H9 (cell line): Measurements from ENCODE around the gene MRPS35. TPM values are rescaled to one million over a fixed set of nuclear protein-coding genes. Genes with fewer than 3 reads are reported as not detected.

Experiments used
- DNase-seq: peaks from one replicate; pipeline ENCODE4 v3.0.0-alpha.2; 2017
- H2AFZ ChIP-seq: one replicate; pipeline ENCODE4 v1.6.1; 2013; ENCODE audit warnings: mild to moderate bottlenecking, low read length, control low read depth, moderate library complexity
- H2AK5ac ChIP-seq: 2 replicates; pipeline ENCODE4 v1.6.1; 2013; ENCODE audit warnings: low read length, control low read depth, mixed read lengths; ENCODE audit not compliant: insufficient read length
- H2BK120ac ChIP-seq: one replicate; pipeline ENCODE4 v1.6.1; 2013; ENCODE audit warnings: low read depth, mild to moderate bottlenecking, low read length, control low read depth, inconsistent platforms; ENCODE audit not compliant: poor library complexity, severe bottlenecking
- H2BK12ac ChIP-seq: 2 replicates; pipeline ENCODE4 v1.6.1; 2013; ENCODE audit warnings: low read length, control low read depth, mixed read lengths, low read depth; ENCODE audit not compliant: insufficient read length
- H2BK15ac ChIP-seq: 2 replicates; pipeline ENCODE4 v1.6.1; 2013; ENCODE audit warnings: low read depth, low read length, control low read depth
- H2BK20ac ChIP-seq: one replicate; pipeline ENCODE4 v1.6.1; 2013; ENCODE audit warnings: low read depth, mild to moderate bottlenecking, low read length, control low read depth, inconsistent platforms; ENCODE audit not compliant: poor library complexity, severe bottlenecking
- H2BK5ac ChIP-seq: 2 replicates; pipeline ENCODE4 v1.6.1; 2013; ENCODE audit warnings: low read length, control low read depth, mixed read lengths; ENCODE audit not compliant: insufficient read length
- H3K14ac ChIP-seq: 2 replicates; pipeline ENCODE4 v1.6.1; 2013; ENCODE audit warnings: low read length, control low read depth; ENCODE audit not compliant: insufficient read depth
- H3K18ac ChIP-seq: 2 replicates; pipeline ENCODE4 v1.6.1; 2013; ENCODE audit warnings: low read depth, mild to moderate bottlenecking, mixed read lengths, low read length, control low read depth; ENCODE audit not compliant: insufficient read length
- H3K23ac ChIP-seq: 2 replicates; pipeline ENCODE4 v1.6.1; 2013; ENCODE audit warnings: low read length, control low read depth, mixed read lengths, low read depth; ENCODE audit not compliant: insufficient read length
- H3K23me2 ChIP-seq: 2 replicates; pipeline ENCODE4 v1.6.1; 2013; ENCODE audit warnings: low read depth, mild to moderate bottlenecking, mixed read lengths, low read length, control low read depth; ENCODE audit not compliant: insufficient read length, poor library complexity, severe bottlenecking
- H3K27ac ChIP-seq: 2 replicates; pipeline ENCODE4 v1.5.1; 2013; ENCODE audit warnings: low read length, control low read depth, mixed read lengths, low read depth; ENCODE audit not compliant: insufficient read length
- H3K27me3 ChIP-seq: 2 replicates; pipeline ENCODE4 v1.6.1; 2013; ENCODE audit warnings: low read length, control low read depth, inconsistent platforms; ENCODE audit not compliant: insufficient read depth
- H3K4ac ChIP-seq: 2 replicates; pipeline ENCODE4 v1.6.1; 2013; ENCODE audit warnings: low read depth, mild to moderate bottlenecking, control low read depth, inconsistent platforms, low read length, moderate library complexity
- H3K4me1 ChIP-seq: 2 replicates; pipeline ENCODE4 v1.6.1; 2013; ENCODE audit warnings: low read length, control low read depth, inconsistent platforms; ENCODE audit not compliant: insufficient read depth
- H3K4me2 ChIP-seq: 2 replicates; pipeline ENCODE4 v1.6.1; 2013; ENCODE audit warnings: low read length, control low read depth, mixed read lengths; ENCODE audit not compliant: insufficient read length, insufficient read depth
- H3K56ac ChIP-seq: 2 replicates; pipeline ENCODE4 v1.6.1; 2013; ENCODE audit warnings: low read depth, mild to moderate bottlenecking, mixed read lengths, low read length, control low read depth; ENCODE audit not compliant: insufficient read length
- H3K79me1 ChIP-seq: 2 replicates; pipeline ENCODE4 v1.6.1; 2013; ENCODE audit warnings: low read depth, mild to moderate bottlenecking, moderate library complexity, low read length, control low read depth, inconsistent platforms; ENCODE audit not compliant: insufficient read depth, poor library complexity, severe bottlenecking
- H3K79me2 ChIP-seq: 2 replicates; pipeline ENCODE4 v1.6.1; 2013; ENCODE audit warnings: low read length, control low read depth, inconsistent platforms; ENCODE audit not compliant: insufficient read depth
- H3K9ac ChIP-seq: 2 replicates; pipeline ENCODE4 v1.6.1; 2013; ENCODE audit warnings: low read length, control low read depth, mixed read lengths; ENCODE audit not compliant: insufficient read length; ENCODE audit errors: extremely low read depth
- H3K9me3 ChIP-seq: one replicate; pipeline ENCODE4 v1.6.1; 2013; ENCODE audit warnings: low read depth, low read length, inconsistent platforms; ENCODE audit not compliant: control insufficient read depth
- H3T11ph ChIP-seq: one replicate; pipeline ENCODE4 v1.6.1; 2013; ENCODE audit warnings: mild to moderate bottlenecking, low read length, control low read depth, inconsistent platforms
- H4K20me1 ChIP-seq: one replicate; pipeline ENCODE4 v1.6.1; 2013; ENCODE audit not compliant: control insufficient read depth, insufficient read length, insufficient read depth
- H4K5ac ChIP-seq: 2 replicates; pipeline ENCODE4 v1.6.1; 2013; ENCODE audit warnings: low read depth, mild to moderate bottlenecking, mixed read lengths, low read length, control low read depth; ENCODE audit not compliant: insufficient read length
- H4K8ac ChIP-seq: replicated peaks from 2 replicates; pipeline ENCODE4 v1.6.1; 2013; ENCODE audit warnings: low read length, control low read depth, mixed read lengths, low read depth; ENCODE audit not compliant: insufficient read length
- H4K91ac ChIP-seq: 2 replicates; pipeline ENCODE4 v1.6.1; 2013; ENCODE audit warnings: low read depth, mild to moderate bottlenecking, moderate library complexity, mixed read lengths, low read length, control low read depth; ENCODE audit not compliant: insufficient read length
- H3K27ac Mint-ChIP-seq, 3 experiments: 2 replicates in 2 of 3; 3 replicates in 1 of 3; pipeline ENCODE4 v1.8.0; 2020 to 2021; ENCODE audit warnings: mixed read lengths in 3 of 3, mild to moderate bottlenecking in 1 of 3, moderate library complexity in 1 of 3
- H3K27me3 Mint-ChIP-seq: 2 replicates; pipeline ENCODE4 v1.8.0; 2021; ENCODE audit warnings: low read depth, mild to moderate bottlenecking, moderate library complexity, mixed read lengths
- H3K36me3 Mint-ChIP-seq, 3 experiments: 2 replicates in 2 of 3; 3 replicates in 1 of 3; pipeline ENCODE4 v1.8.0; 2020 to 2021; ENCODE audit warnings: low read depth in 3 of 3, mixed read lengths in 3 of 3; ENCODE audit not compliant: insufficient read depth in 1 of 3
- H3K4me1 Mint-ChIP-seq, 2 experiments: 2 replicates each; pipeline ENCODE4 v1.8.0; 2020; ENCODE audit warnings: mixed read lengths in 2 of 2
- H3K4me3 Mint-ChIP-seq, 2 experiments: 2 replicates in 1 of 2; 3 replicates in 1 of 2; pipeline ENCODE4 v1.8.0; 2020 to 2021; ENCODE audit warnings: mild to moderate bottlenecking in 2 of 2, mixed read lengths in 2 of 2, moderate library complexity in 1 of 2
- H3K9me3 Mint-ChIP-seq, 2 experiments: 2 replicates in 1 of 2; 3 replicates in 1 of 2; pipeline ENCODE4 v1.8.0; 2020; ENCODE audit warnings: mild to moderate bottlenecking in 2 of 2, mixed read lengths in 2 of 2, moderate library complexity in 1 of 2
- WGBS: extraction: QIAGEN DNeasy Blood & Tissue Kit; methylation state at CpG from one replicate; pipeline ENCODE4 v1.1.7; 2013; ENCODE audit warnings: missing lambda C conversion rate, low lambda C conversion rate, mixed read lengths; ENCODE audit not compliant: insufficient read length; ENCODE audit errors: extremely low coverage; 5-methylcytosine and 5-hydroxymethylcytosine counted together
- total RNA-seq: library from RNA; stranded (reverse); gene quantifications from 2 replicates; pipeline ENCODE4 v1.2.1, GENCODE V29; 2021
- TF ChIP-seq, protein P1 (sequence below): fragments of 200-600 bp; sonication (generic); conservative IDR thresholded peaks from 3 replicates; pipeline ENCODE4 v1.8.0; 2021; ENCODE audit warnings: antibody characterized with exemption, mild to moderate bottlenecking

Gene MRPS35
- total RNA-seq, 1 experiment from 2014 or later, result 45.4 TPM

DNA sequence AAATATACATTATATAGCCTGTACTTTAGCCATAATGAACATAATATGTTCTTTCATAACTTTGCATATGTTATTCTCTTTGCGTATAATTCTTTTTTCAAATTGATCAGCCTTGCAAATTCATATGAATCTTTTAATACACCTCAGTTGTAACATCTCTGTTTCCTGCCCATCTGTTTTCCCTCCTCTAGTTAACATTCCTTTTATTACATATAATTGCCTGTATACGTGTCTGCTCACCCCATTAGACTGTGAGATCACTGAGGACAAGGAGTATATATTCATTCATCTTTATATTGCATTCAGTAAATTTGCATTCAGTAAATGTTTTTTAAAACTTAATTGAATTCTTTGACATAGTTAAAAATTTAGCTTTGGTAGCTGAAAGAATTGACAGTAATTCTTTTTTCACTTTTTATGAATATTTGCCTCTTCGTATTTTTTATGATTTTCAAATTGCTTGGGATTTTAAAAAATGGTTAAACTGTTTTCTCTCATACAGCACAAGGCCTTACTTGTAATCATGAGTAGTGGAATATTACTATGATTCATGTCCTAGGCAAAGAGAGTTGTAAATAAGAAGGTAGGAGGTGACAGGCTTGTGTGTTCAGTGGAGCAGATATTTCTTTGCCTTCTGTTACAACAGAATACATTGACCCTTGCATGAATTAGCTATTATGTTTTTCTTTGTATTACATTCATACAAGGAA, 36.6 kb downstream of the MRPS35 start:
- no peak overlapping the region for H3K27ac Mint-ChIP-seq
- H4K91ac ChIP-seq, result no peak overlapping the region
- no CpG with 5 or more reads among the region's 3 CpGs for WGBS

More for the DNA sequence above, 36.6 kb downstream of the MRPS35 start:
- no peak overlapping the region for H2BK120ac ChIP-seq
- H2BK15ac ChIP-seq, result no peak overlapping the region
- no peak overlapping the region for H3K23ac ChIP-seq
- no peak overlapping the region for H4K8ac ChIP-seq
- no peak overlapping the region for H4K5ac ChIP-seq
- H2AK5ac ChIP-seq, result no peak overlapping the region
- no peak overlapping the region for H3K4ac ChIP-seq
- H2AFZ ChIP-seq, result no peak overlapping the region
- no peaks in the 10 kb centered on the region for H3K27me3 ChIP-seq
- H3K4me2 ChIP-seq, result no peak overlapping the region
- no peak overlapping the region for H2BK5ac ChIP-seq
- Mint-ChIP-seq H3K36me3 (peaks cover 11 to 29% (median 29%) of the 10 kb centered on the region in 3 experiments; a peak in 6 of 7 replicates), H3K4me3 (no peak overlapping the region), H3K27me3 (no peaks in the 10 kb centered on the region), H3K9me3 (no peaks in the 10 kb centered on the region; a peak in 1 of 5 replicates), H3K4me1 (no peaks in the 10 kb centered on the region)
- H3K4me1 ChIP-seq, result no peaks in the 10 kb centered on the region
- no peak overlapping the region for H3K18ac ChIP-seq
- no peak overlapping the region for H3K27ac ChIP-seq
- H2BK12ac ChIP-seq, result no peak overlapping the region
- H3K79me1 ChIP-seq, result no peaks in the 10 kb centered on the region
- H3K9me3 ChIP-seq, result no peaks in the 10 kb centered on the region
- TF ChIP-seq, protein P1, sequence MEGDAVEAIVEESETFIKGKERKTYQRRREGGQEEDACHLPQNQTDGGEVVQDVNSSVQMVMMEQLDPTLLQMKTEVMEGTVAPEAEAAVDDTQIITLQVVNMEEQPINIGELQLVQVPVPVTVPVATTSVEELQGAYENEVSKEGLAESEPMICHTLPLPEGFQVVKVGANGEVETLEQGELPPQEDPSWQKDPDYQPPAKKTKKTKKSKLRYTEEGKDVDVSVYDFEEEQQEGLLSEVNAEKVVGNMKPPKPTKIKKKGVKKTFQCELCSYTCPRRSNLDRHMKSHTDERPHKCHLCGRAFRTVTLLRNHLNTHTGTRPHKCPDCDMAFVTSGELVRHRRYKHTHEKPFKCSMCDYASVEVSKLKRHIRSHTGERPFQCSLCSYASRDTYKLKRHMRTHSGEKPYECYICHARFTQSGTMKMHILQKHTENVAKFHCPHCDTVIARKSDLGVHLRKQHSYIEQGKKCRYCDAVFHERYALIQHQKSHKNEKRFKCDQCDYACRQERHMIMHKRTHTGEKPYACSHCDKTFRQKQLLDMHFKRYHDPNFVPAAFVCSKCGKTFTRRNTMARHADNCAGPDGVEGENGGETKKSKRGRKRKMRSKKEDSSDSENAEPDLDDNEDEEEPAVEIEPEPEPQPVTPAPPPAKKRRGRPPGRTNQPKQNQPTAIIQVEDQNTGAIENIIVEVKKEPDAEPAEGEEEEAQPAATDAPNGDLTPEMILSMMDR, result no peak
- H3K23me2 ChIP-seq, result no peaks in the 10 kb centered on the region
- no peak overlapping the region for H3K14ac ChIP-seq
- H3K56ac ChIP-seq, result no peak overlapping the region
- no peaks in the 10 kb centered on the region for H3K79me2 ChIP-seq
- H3K9ac ChIP-seq, result no peak overlapping the region
- H2BK20ac ChIP-seq, result no peak overlapping the region
- DNase-seq, result no peak
- no peaks in the 10 kb centered on the region for H4K20me1 ChIP-seq
- H3T11ph ChIP-seq, result no peak overlapping the region
